DMS153 (cell line): ENCODE results near the gene KRTAP10-12.

Source experiments
- DNase-seq: peaks from one replicate; lab custom pipeline; 2025; lab: John Stamatoyannopoulos, UW

Gene KRTAP10-12

GRCh38 chr21:44712203-44713028 lies 15.4 kb downstream of the KRTAP10-12 start:
- DNase-seq = no peak

GRCh38 chr21:44713130-44713529 lies 16.2 kb downstream of the KRTAP10-12 start:
- no peak for DNase-seq

GRCh38 chr21:44713846-44714245 lies 16.9 kb downstream of the KRTAP10-12 start:
- DNase-seq = no peak

GRCh38 chr21:44714905-44715304 lies 17.9 kb downstream of the KRTAP10-12 start:
- no peak for DNase-seq

GRCh38 chr21:44716984-44717383 lies 20.0 kb downstream of the KRTAP10-12 start:
- DNase-seq = no peak

- no peak for DNase-seq
Observed at GRCh38 chr21:44718093-44718492, 21.1 kb downstream of the KRTAP10-12 start.

GRCh38 chr21:44718571-44718970 lies 21.6 kb downstream of the KRTAP10-12 start:
- no peak for DNase-seq

GRCh38 chr21:44720170-44720569 lies 23.2 kb downstream of the KRTAP10-12 start:
- DNase-seq = no peak

GRCh38 chr21:44722731-44723130 lies 25.8 kb downstream of the KRTAP10-12 start:
- DNase-seq = peak; percentile 40

- DNase-seq = peak; percentile 36
Observed at GRCh38 chr21:44723177-44724131, 26.5 kb downstream of the KRTAP10-12 start.

GRCh38 chr21:44724196-44724595 lies 27.2 kb downstream of the KRTAP10-12 start:
- no peak for DNase-seq

GRCh38 chr21:44724926-44725325 lies 28.0 kb downstream of the KRTAP10-12 start:
- no peak for DNase-seq

GRCh38 chr21:44726826-44727225 lies 29.9 kb downstream of the KRTAP10-12 start:
- DNase-seq = no peak

GRCh38 chr21:44727321-44727720 lies 30.3 kb downstream of the KRTAP10-12 start:
- DNase-seq = no peak

GRCh38 chr21:44727757-44728156 lies 30.8 kb downstream of the KRTAP10-12 start:
- DNase-seq = no peak

- no peak for DNase-seq
Observed at GRCh38 chr21:44728716-44729115, 31.7 kb downstream of the KRTAP10-12 start.

GRCh38 chr21:44729336-44730027 lies 32.5 kb downstream of the KRTAP10-12 start:
- no peak for DNase-seq

GRCh38 chr21:44730028-44730395 lies 33.0 kb downstream of the KRTAP10-12 start:
- no peak for DNase-seq

- no peak for DNase-seq
Observed at GRCh38 chr21:44730951-44731579, 34.1 kb downstream of the KRTAP10-12 start.

- DNase-seq = no peak
Observed at GRCh38 chr21:44732263-44732662, 35.3 kb downstream of the KRTAP10-12 start.

GRCh38 chr21:44732956-44733355 lies 36.0 kb downstream of the KRTAP10-12 start:
- no peak for DNase-seq
